Activated naive CD8-positive, alpha-beta T cell treated with anti-CD3 and anti-CD28 coated beads, Interleukin-2, amount 10 ng/mL, durations not matched to agents 7 days and 5 days (primary cell): ENCODE measurements around the gene PPIP5K2. TPM values are rescaled to one million over a fixed set of nuclear protein-coding genes. Genes with fewer than 3 reads are reported as not detected.
"Not testable (repeated sequence)": the region's sequence is repeated elsewhere in the genome, so short reads cannot be mapped to it uniquely, and the experiment has no call there.

Experiments
- ATAC-seq: fragments of 150-1000 bp; cut with Tn5 transposase; one replicate; pipeline ENCODE4 v1.10.0; 2021; ENCODE audit warnings: low read depth, moderate library complexity
- POLR2A ChIA-PET: fragments of 350-600 bp; sonication (Branson Sonifier 250); formaldehyde crosslinking; loops from one replicate; lab custom pipeline; 2021; ENCODE audit warnings: antibody characterized with exemption; lab: Charles Lee
- DNase-seq: peaks from one replicate; pipeline ENCODE4 v3.0.0; 2021
- H3K27ac Mint-ChIP-seq: one replicate; pipeline ENCODE4 v1.8.0; 2022; ENCODE audit warnings: mild to moderate bottlenecking, mixed read lengths
- H3K27me3 Mint-ChIP-seq: one replicate; pipeline ENCODE4 v1.8.0; 2022; ENCODE audit warnings: mild to moderate bottlenecking, moderate library complexity, mixed read lengths
- H3K36me3 Mint-ChIP-seq: one replicate; pipeline ENCODE4 v1.8.0; 2021; ENCODE audit warnings: mild to moderate bottlenecking, mixed read lengths
- H3K4me1 Mint-ChIP-seq: one replicate; pipeline ENCODE4 v1.8.0; 2021; ENCODE audit warnings: mixed read lengths
- H3K4me3 Mint-ChIP-seq: one replicate; pipeline ENCODE4 v1.8.0; 2022; ENCODE audit warnings: mild to moderate bottlenecking, moderate library complexity, mixed read lengths
- H3K9me3 Mint-ChIP-seq: one replicate; pipeline ENCODE4 v1.8.0; 2021; ENCODE audit warnings: mixed read lengths
- total RNA-seq, 2 experiments: library from RNA; stranded (reverse); gene quantifications; one replicate each; pipeline ENCODE4 v1.2.3, GENCODE V29; 2021

PPIP5K2 gene
- total RNA-seq, 2 experiments from 2014 or later, result 63.0 to 67.1 TPM

- ATAC-seq, result no peak
- H3K4me1 Mint-ChIP-seq, result peaks cover 13% of the 10 kb centered on the region
- POLR2A ChIA-PET, result no interaction called here
- H3K4me3 Mint-ChIP-seq, result no peak overlapping the region
- peaks cover 26% of the 10 kb centered on the region for H3K36me3 Mint-ChIP-seq
- H3K27ac Mint-ChIP-seq, result no peak overlapping the region
- no peaks in the 10 kb centered on the region for H3K27me3 Mint-ChIP-seq
- DNase-seq, result no peak
- H3K9me3 Mint-ChIP-seq, result no peaks in the 10 kb centered on the region
Measured at GRCh38 chr5:103133231-103133630, 13.1 kb downstream of the PPIP5K2 start.

- H3K9me3 Mint-ChIP-seq, result no peaks in the 10 kb centered on the region
- H3K4me1 Mint-ChIP-seq, result peaks cover 13% of the 10 kb centered on the region
- POLR2A ChIA-PET, result no interaction called here
- no peak overlapping the region for H3K4me3 Mint-ChIP-seq
- peaks cover 28% of the 10 kb centered on the region for H3K36me3 Mint-ChIP-seq
- no peak overlapping the region for H3K27ac Mint-ChIP-seq
- ATAC-seq (no peak), DNase-seq (no peak)
- H3K27me3 Mint-ChIP-seq, result no peaks in the 10 kb centered on the region
Measured at GRCh38 chr5:103135461-103135860, 15.4 kb downstream of the PPIP5K2 start.

- DNase-seq (no peak), ATAC-seq (no peak)
- no peak overlapping the region for H3K4me3 Mint-ChIP-seq
- no peaks in the 10 kb centered on the region for H3K9me3 Mint-ChIP-seq
- H3K27me3 Mint-ChIP-seq, result no peaks in the 10 kb centered on the region
- no peak overlapping the region for H3K27ac Mint-ChIP-seq
- POLR2A ChIA-PET, result no interaction called here
- peaks cover 19% of the 10 kb centered on the region for H3K36me3 Mint-ChIP-seq
- H3K4me1 Mint-ChIP-seq, result peaks cover 3% of the 10 kb centered on the region
Measured at GRCh38 chr5:103138202-103138690, 18.1 kb downstream of the PPIP5K2 start.

- Mint-ChIP-seq H3K4me1 (peaks cover 4% of the 10 kb centered on the region), H3K36me3 (peaks cover 20% of the 10 kb centered on the region), H3K27me3 (no peaks in the 10 kb centered on the region), H3K4me3 (no peak overlapping the region), H3K27ac (no peak overlapping the region), H3K9me3 (no peaks in the 10 kb centered on the region)
- ATAC-seq, result peak; percentile 95
- POLR2A ChIA-PET, result no interaction called here
- DNase-seq, result peak; percentile 57
Measured at GRCh38 chr5:103139264-103139865, 19.3 kb downstream of the PPIP5K2 start.

GRCh38 chr5:103142132-103142531 is 22.0 kb downstream of the PPIP5K2 start:
- H3K27me3 Mint-ChIP-seq, H3K9me3 Mint-ChIP-seq, POLR2A ChIA-PET, H3K27ac Mint-ChIP-seq, H3K4me1 Mint-ChIP-seq, H3K4me3 Mint-ChIP-seq, DNase-seq, ATAC-seq: not testable (repeated sequence)
- H3K36me3 Mint-ChIP-seq, result peaks cover 12% of the 10 kb centered on the region

GRCh38 chr5:103145196-103145595 is 25.1 kb downstream of the PPIP5K2 start:
- Mint-ChIP-seq H3K4me3 (no peak overlapping the region), H3K27me3 (no peaks in the 10 kb centered on the region), H3K4me1 (peaks cover 2% of the 10 kb centered on the region), H3K9me3 (no peaks in the 10 kb centered on the region), H3K27ac (no peak overlapping the region), H3K36me3 (peaks cover 3% of the 10 kb centered on the region)
- ATAC-seq (no peak), DNase-seq (no peak)
- POLR2A ChIA-PET, result no interaction called here

- no peak overlapping the region for H3K27ac Mint-ChIP-seq
- H3K36me3 Mint-ChIP-seq, result peaks cover 7% of the 10 kb centered on the region
- DNase-seq (no peak), ATAC-seq (no peak)
- no peak overlapping the region for H3K4me3 Mint-ChIP-seq
- no peaks in the 10 kb centered on the region for H3K27me3 Mint-ChIP-seq
- no peaks in the 10 kb centered on the region for H3K9me3 Mint-ChIP-seq
- POLR2A ChIA-PET, result no interaction called here
- peaks cover 1% of the 10 kb centered on the region for H3K4me1 Mint-ChIP-seq
Measured at GRCh38 chr5:103148213-103148612, 28.1 kb downstream of the PPIP5K2 start.

- DNase-seq (no peak), ATAC-seq (no peak)
- Mint-ChIP-seq H3K9me3 (no peaks in the 10 kb centered on the region), H3K4me1 (no peaks in the 10 kb centered on the region), H3K27ac (no peak overlapping the region), H3K36me3 (peaks cover 12% of the 10 kb centered on the region), H3K4me3 (no peak overlapping the region), H3K27me3 (no peaks in the 10 kb centered on the region)
- POLR2A ChIA-PET, result no interaction called here
Measured at GRCh38 chr5:103151156-103151555, 31.1 kb downstream of the PPIP5K2 start.

GRCh38 chr5:103166706-103167105 is 46.6 kb downstream of the PPIP5K2 start:
- no peak for DNase-seq
- H3K4me3 Mint-ChIP-seq, result no peak overlapping the region
- no peaks in the 10 kb centered on the region for H3K9me3 Mint-ChIP-seq
- POLR2A ChIA-PET, result no interaction called here
- peaks cover 23% of the 10 kb centered on the region for H3K36me3 Mint-ChIP-seq
- H3K27ac Mint-ChIP-seq, result no peak overlapping the region
- no peaks in the 10 kb centered on the region for H3K27me3 Mint-ChIP-seq
- ATAC-seq, result no peak
- H3K4me1 Mint-ChIP-seq, result peaks cover 2% of the 10 kb centered on the region

GRCh38 chr5:103174147-103174546 is 54.0 kb downstream of the PPIP5K2 start:
- POLR2A ChIA-PET, result no interaction called here
- Mint-ChIP-seq H3K27me3 (no peaks in the 10 kb centered on the region), H3K9me3 (no peaks in the 10 kb centered on the region), H3K27ac (no peak overlapping the region), H3K4me1 (no peaks in the 10 kb centered on the region), H3K36me3 (peaks cover 11% of the 10 kb centered on the region), H3K4me3 (no peak overlapping the region)
- DNase-seq (no peak), ATAC-seq (no peak)

- no peaks in the 10 kb centered on the region for H3K27me3 Mint-ChIP-seq
- H3K4me3 Mint-ChIP-seq, result no peak overlapping the region
- ATAC-seq (no peak), DNase-seq (no peak)
- no peaks in the 10 kb centered on the region for H3K9me3 Mint-ChIP-seq
- H3K4me1 Mint-ChIP-seq, result no peaks in the 10 kb centered on the region
- no peak overlapping the region for H3K27ac Mint-ChIP-seq
- POLR2A ChIA-PET, result no interaction called here
- H3K36me3 Mint-ChIP-seq, result peaks cover 14% of the 10 kb centered on the region
Measured at GRCh38 chr5:103177543-103177942, 57.4 kb downstream of the PPIP5K2 start.

GRCh38 chr5:103178167-103178566 is 58.1 kb downstream of the PPIP5K2 start:
- Mint-ChIP-seq H3K9me3 (no peaks in the 10 kb centered on the region), H3K27me3 (no peaks in the 10 kb centered on the region), H3K27ac (no peak overlapping the region), H3K36me3 (peaks cover 14% of the 10 kb centered on the region), H3K4me3 (no peak overlapping the region), H3K4me1 (no peaks in the 10 kb centered on the region)
- DNase-seq, result no peak
- no peak for ATAC-seq
- POLR2A ChIA-PET, result no interaction called here

- no peak for DNase-seq
- no peak overlapping the region for H3K4me3 Mint-ChIP-seq
- peaks cover 12% of the 10 kb centered on the region for H3K4me1 Mint-ChIP-seq
- POLR2A ChIA-PET, result no interaction called here
- peaks cover 25% of the 10 kb centered on the region for H3K36me3 Mint-ChIP-seq
- no peaks in the 10 kb centered on the region for H3K9me3 Mint-ChIP-seq
- H3K27me3 Mint-ChIP-seq, result no peaks in the 10 kb centered on the region
- H3K27ac Mint-ChIP-seq, result no peak overlapping the region
- no peak for ATAC-seq
Measured at GRCh38 chr5:103186152-103186551, 66.1 kb downstream of the PPIP5K2 start.

GRCh38 chr5:103188436-103188835 is 68.3 kb downstream of the PPIP5K2 start:
- peaks cover 22% of the 10 kb centered on the region for H3K36me3 Mint-ChIP-seq
- POLR2A ChIA-PET, result interaction anchor here (0.8 to 0.9 kb wide), 2 partner anchors 23 to 71 kb away, joined by 3 to 5 read pairs; no protein-coding TSS in a partner anchor
- no peaks in the 10 kb centered on the region for H3K9me3 Mint-ChIP-seq
- peaks cover 12% of the 10 kb centered on the region for H3K4me1 Mint-ChIP-seq
- peak overlapping the region; percentile 87 for H3K27ac Mint-ChIP-seq
- ATAC-seq (peak; percentile 54), DNase-seq (no peak)
- no peaks in the 10 kb centered on the region for H3K27me3 Mint-ChIP-seq
- H3K4me3 Mint-ChIP-seq, result peak overlapping the region; percentile 71
